GM21786 (cell line): Measurements from ENCODE around the gene SCRN2.
A peak's percentile ranks its signal among the peaks of the same experiment; 100 is the strongest.

Experiments used
- ATAC-seq: cut with Tn5 transposase; IDR thresholded peaks from one replicate; pipeline ENCODE4 v1.9.1; 2021; ENCODE audit not compliant: unreplicated experiment

Gene SCRN2

GRCh38 chr17:47847341-47848197 is 6.5 kb upstream of the SCRN2 start:
- ATAC-seq: no peak

GRCh38 chr17:47846716-47847340 is 5.8 kb upstream of the SCRN2 start:
- ATAC-seq: no peak

- ATAC-seq: no peak
Observed at GRCh38 chr17:47845716-47846075, 4.6 kb upstream of the SCRN2 start.

GRCh38 chr17:47844814-47845715 is 4.0 kb upstream of the SCRN2 start:
- ATAC-seq: no peak

- no peak for ATAC-seq
Observed at GRCh38 chr17:47844227-47844626, 3.2 kb upstream of the SCRN2 start.

- no peak for ATAC-seq
Observed at GRCh38 chr17:47843391-47843730, 2.3 kb upstream of the SCRN2 start.

- no peak for ATAC-seq
Observed at GRCh38 chr17:47841488-47842291, 617 bp upstream of the SCRN2 start.

GRCh38 chr17:47840001-47840741 is 902 bp downstream of the SCRN2 start:
- no peak for ATAC-seq

GRCh38 chr17:47839071-47839470 is 2.0 kb downstream of the SCRN2 start:
- no peak for ATAC-seq

- ATAC-seq: no peak
Observed at GRCh38 chr17:47838636-47839035, 2.4 kb downstream of the SCRN2 start.

GRCh38 chr17:47837401-47838039 is 3.6 kb downstream of the SCRN2 start:
- no peak for ATAC-seq

- ATAC-seq: no peak
Observed at GRCh38 chr17:47836601-47837000, 4.5 kb downstream of the SCRN2 start.

GRCh38 chr17:47834756-47835155 is 6.3 kb downstream of the SCRN2 start:
- ATAC-seq: no peak

- no peak for ATAC-seq
Observed at GRCh38 chr17:47831934-47832327, 9.1 kb downstream of the SCRN2 start.

- peak; percentile 85 for ATAC-seq
Observed at GRCh38 chr17:47831003-47831933, 9.8 kb downstream of the SCRN2 start, which contains the start of the genes LRRC46 and MRPL10. Gene LRRC46 (plus strand): TSS chr17:47831670. CDS start chr17:47831990, 320 bp downstream. Gene MRPL10 (minus strand): TSS chr17:47831541. CDS start chr17:47831511, 30 bp downstream.

GRCh38 chr17:47830396-47831002 is 10.6 kb downstream of the SCRN2 start:
- ATAC-seq: no peak

- no peak for ATAC-seq
Observed at GRCh38 chr17:47829870-47830269, 11.2 kb downstream of the SCRN2 start.

GRCh38 chr17:47823519-47823918 is 17.6 kb downstream of the SCRN2 start:
- ATAC-seq: no peak
